H1 (cell line): ENCODE measurements around the gene RFNG. TPM values are rescaled to one million over a fixed set of nuclear protein-coding genes. Genes with fewer than 3 reads are reported as not detected.

ENCODE experiments used
- CTCF ChIA-PET: fragments of 300-600 bp; sonication (Branson Sonifier 250); formaldehyde crosslinking; loops from one replicate; lab custom pipeline; 2021; ENCODE audit not compliant: partially characterized antibody; lab: Charles Lee
- POLR2A ChIA-PET: fragments of 300-600 bp; sonication (Branson Sonifier 250); formaldehyde crosslinking; loops from one replicate; lab custom pipeline; 2021; ENCODE audit warnings: inconsistent platforms; ENCODE audit not compliant: partially characterized antibody; lab: Charles Lee
- DNase-seq, 2 experiments: peaks; one replicate each; pipeline versions ENCODE4 v3.0.0 to v3.0.0-alpha.2; 2010 to 2022; ENCODE audit warnings: low spot score in 2 of 2, low read depth in 1 of 2, mixed read lengths in 1 of 2
- FAIRE-seq: peaks from 2 replicates; lab custom pipeline; 2011; peaks lifted over from hg19 to GRCh38; lab: Jason Lieb, UNC
- H2AFZ ChIP-seq: 2 replicates; pipeline ENCODE4 v1.8.1; 2012; ENCODE audit warnings: low read length, inconsistent platforms
- H2AK5ac ChIP-seq: 2 replicates; pipeline ENCODE4 v1.6.1; 2013; ENCODE audit warnings: low read depth, low read length
- H2BK120ac ChIP-seq: replicated peaks from 2 replicates; pipeline ENCODE3; 2013; ENCODE audit warnings: low read depth, low read length, inconsistent platforms
- H2BK12ac ChIP-seq: 2 replicates; pipeline ENCODE4 v1.6.1; 2013; ENCODE audit warnings: low read depth, low read length
- H2BK15ac ChIP-seq: 2 replicates; pipeline ENCODE4 v1.6.1; 2013; ENCODE audit warnings: low read length
- H2BK20ac ChIP-seq: 2 replicates; pipeline ENCODE4 v1.6.1; 2013; ENCODE audit warnings: low read length
- H2BK5ac ChIP-seq: 2 replicates; pipeline ENCODE4 v1.6.1; 2013; ENCODE audit warnings: low read depth, low read length
- H3K14ac ChIP-seq: 2 replicates; pipeline ENCODE4 v1.6.1; 2013; ENCODE audit warnings: inconsistent platforms; ENCODE audit not compliant: insufficient read length
- H3K18ac ChIP-seq: 2 replicates; pipeline ENCODE4 v1.6.1; 2013; ENCODE audit warnings: low read length; ENCODE audit errors: extremely low read depth
- H3K23ac ChIP-seq: 2 replicates; pipeline ENCODE4 v1.6.1; 2013; ENCODE audit warnings: inconsistent platforms; ENCODE audit not compliant: insufficient read length
- H3K23me2 ChIP-seq: 2 replicates; pipeline ENCODE4 v1.6.1; 2013; ENCODE audit warnings: low read depth, low read length
- H3K27ac ChIP-seq: 2 replicates; pipeline ENCODE4 v1.6.1; 2011; ENCODE audit warnings: low read depth, low read length, inconsistent platforms
- H3K27me3 ChIP-seq, 4 experiments: replicated peaks in 1 of 4; 1 replicate in 1 of 4; 2 replicates in 3 of 4; pipeline versions ENCODE4 v1.6.1 to v1.8.1; 2011 to 2013; ENCODE audit warnings: low read length in 3 of 4, mild to moderate bottlenecking in 3 of 4, inconsistent platforms in 2 of 4, mixed read lengths in 2 of 4, moderate library complexity in 1 of 4; ENCODE audit not compliant: control insufficient read depth in 3 of 4, insufficient read depth in 3 of 4; ENCODE audit errors: extremely low read depth in 1 of 4
- H3K36me3 ChIP-seq, 4 experiments: 2 replicates each; pipeline versions ENCODE4 v1.6.1 to v1.8.1; 2011 to 2013; ENCODE audit warnings: mild to moderate bottlenecking in 4 of 4, low read length in 3 of 4, moderate library complexity in 2 of 4, control low read depth in 1 of 4, inconsistent platforms in 1 of 4; ENCODE audit not compliant: insufficient read depth in 4 of 4, control insufficient read depth in 2 of 4
- H3K4ac ChIP-seq: replicated peaks from 2 replicates; pipeline ENCODE3; 2013; ENCODE audit warnings: low read length, low read depth, mixed read lengths, inconsistent platforms; ENCODE audit not compliant: insufficient read length
- H3K4me1 ChIP-seq, 4 experiments: replicated peaks in 1 of 4; 1 replicate in 1 of 4; 2 replicates in 3 of 4; pipeline versions ENCODE4 v1.6.1 to v1.8.1; 2011 to 2013; ENCODE audit warnings: low read length in 3 of 4, inconsistent platforms in 2 of 4, mixed read lengths in 1 of 4; ENCODE audit not compliant: insufficient read depth in 4 of 4, control insufficient read depth in 3 of 4
- H3K4me2 ChIP-seq, 2 experiments: 2 replicates each; pipeline versions ENCODE4 v1.6.1 to v1.8.1; 2011 to 2013; ENCODE audit warnings: low read depth in 2 of 2, low read length in 2 of 2, control low read depth in 1 of 2, inconsistent platforms in 1 of 2, mild to moderate bottlenecking in 1 of 2; ENCODE audit not compliant: insufficient read depth in 1 of 2
- H3K4me3 ChIP-seq, 4 experiments: fragments of 200-600, 300-600 bp in 1 of 4; sonication (generic), shearing (Covaris generic), sonication (Bioruptor Twin) in 1 of 4; 2 replicates each; pipeline versions ENCODE4 v1.5.1 to v1.8.1; 2011 to 2016; ENCODE audit warnings: low read length in 4 of 4, low read depth in 3 of 4, control low read depth in 2 of 4, inconsistent platforms in 2 of 4, mild to moderate bottlenecking in 2 of 4, mixed read lengths in 1 of 4, moderate library complexity in 1 of 4; ENCODE audit not compliant: insufficient read depth in 2 of 4; ENCODE audit errors: extremely low read depth in 1 of 4
- H3K56ac ChIP-seq: replicated peaks from 2 replicates; pipeline ENCODE3; 2013; ENCODE audit warnings: low read depth, mild to moderate bottlenecking, mixed read lengths, low read length, inconsistent platforms; ENCODE audit not compliant: insufficient read length
- H3K79me1 ChIP-seq: 2 replicates; pipeline ENCODE4 v1.6.1; 2013; ENCODE audit warnings: low read depth, low read length, control low read depth
- H3K79me2 ChIP-seq, 2 experiments: 2 replicates each; pipeline versions ENCODE4 v1.6.1 to v1.8.1; 2012 to 2013; ENCODE audit warnings: low read length in 2 of 2, mild to moderate bottlenecking in 2 of 2, inconsistent platforms in 1 of 2; ENCODE audit not compliant: insufficient read depth in 2 of 2, control insufficient read depth in 1 of 2
- H3K9ac ChIP-seq, 4 experiments: replicated peaks in 1 of 4; 1 replicate in 1 of 4; 2 replicates in 3 of 4; pipeline versions ENCODE4 v1.6.1 to v1.8.1; 2011 to 2013; ENCODE audit warnings: low read depth in 3 of 4, low read length in 3 of 4, control low read depth in 2 of 4, mild to moderate bottlenecking in 2 of 4, moderate library complexity in 2 of 4, inconsistent platforms in 1 of 4; ENCODE audit errors: extremely low read depth in 1 of 4
- H3K9me3 ChIP-seq, 2 experiments: 2 replicates each; pipeline versions ENCODE4 v1.6.1 to v1.8.1; 2012 to 2013; ENCODE audit warnings: mild to moderate bottlenecking in 2 of 2, moderate library complexity in 2 of 2, control low read depth in 1 of 2, inconsistent platforms in 1 of 2, low read depth in 1 of 2, low read length in 1 of 2, mixed read lengths in 1 of 2; ENCODE audit not compliant: insufficient read depth in 2 of 2
- H4K20me1 ChIP-seq, 2 experiments: replicated peaks in 1 of 2; 2 replicates each; pipeline versions ENCODE3 to v1.8.1; 2011 to 2013; ENCODE audit warnings: inconsistent platforms in 2 of 2, low read length in 2 of 2, mild to moderate bottlenecking in 1 of 2; ENCODE audit not compliant: insufficient read depth in 2 of 2, control insufficient read depth in 1 of 2
- H4K5ac ChIP-seq: 2 replicates; pipeline ENCODE4 v1.6.1; 2013; ENCODE audit warnings: low read length, low read depth, mixed read lengths, inconsistent platforms; ENCODE audit not compliant: insufficient read length
- H4K8ac ChIP-seq: 2 replicates; pipeline ENCODE4 v1.8.0; 2013; ENCODE audit warnings: mild to moderate bottlenecking, moderate library complexity, low read length, inconsistent platforms; ENCODE audit not compliant: insufficient read depth; ENCODE audit errors: extremely low read depth
- H4K91ac ChIP-seq: replicated peaks from 2 replicates; pipeline ENCODE3; 2013; ENCODE audit warnings: low read length, mixed read lengths, inconsistent platforms; ENCODE audit not compliant: insufficient read length
- E2F6 ChIP-seq: IDR thresholded peaks from 2 replicates; pipeline ENCODE4 v1.6.1; 2012; ENCODE audit warnings: inconsistent platforms
- TAF1 ChIP-seq: IDR thresholded peaks from 2 replicates; pipeline ENCODE4 v1.6.1; 2011; ENCODE audit warnings: mild to moderate bottlenecking, low read depth, low read length
- TCF12 ChIP-seq: IDR thresholded peaks from 2 replicates; pipeline ENCODE4 v1.6.1; 2011; ENCODE audit warnings: low read depth, mild to moderate bottlenecking, low read length
- WGBS, 2 experiments: shearing (Covaris generic) in 1 of 2; methylation state at CpG; one replicate each; pipeline versions ENCODE4 v1.1.6 to v1.1.7; 2013 to 2015; ENCODE audit warnings: low lambda C conversion rate in 2 of 2, mixed read lengths in 2 of 2, inconsistent platforms in 1 of 2, low coverage in 1 of 2, missing lambda C conversion rate in 1 of 2; ENCODE audit not compliant: insufficient replicate concordance in 2 of 2, insufficient coverage in 1 of 2, insufficient read length in 1 of 2; ENCODE audit errors: extremely low coverage in 1 of 2, missing lambda C conversion rate in 1 of 2; 5-methylcytosine and 5-hydroxymethylcytosine counted together
- polyA plus RNA-seq, 7 experiments: library from polyadenylated mRNA; depleted of rRNA in 3 of 7; stranded (reverse) in 5 of 7; unstranded in 2 of 7; fragments of >200 nt in 5 of 7; fragments of 200-250 nt in 2 of 7; gene quantifications; 1 replicate in 5 of 7; 2 replicates in 1 of 7; 4 replicates in 1 of 7; pipeline versions ENCODE4 v1.2.1 to v1.2.3, GENCODE V29; 2011 to 2013; ENCODE audit warnings: missing spikeins in 2 of 7, mixed read lengths in 2 of 7
- total RNA-seq: library from RNA; stranded (reverse); fragmentation: NEBNext Ultra II Directional; extraction: Animal tissue kit (Norgen Biotek cat#: 25700); gene quantifications from 2 replicates; pipeline ENCODE4 v1.2.1, GENCODE V29; 2021

The RFNG gene
- total and polyA plus RNA-seq, 2 of the 8 experiments (the other 6 are each of a cell fraction or from before 2014, with no cell fraction given) = 26.7 to 28.4 TPM

DNA sequence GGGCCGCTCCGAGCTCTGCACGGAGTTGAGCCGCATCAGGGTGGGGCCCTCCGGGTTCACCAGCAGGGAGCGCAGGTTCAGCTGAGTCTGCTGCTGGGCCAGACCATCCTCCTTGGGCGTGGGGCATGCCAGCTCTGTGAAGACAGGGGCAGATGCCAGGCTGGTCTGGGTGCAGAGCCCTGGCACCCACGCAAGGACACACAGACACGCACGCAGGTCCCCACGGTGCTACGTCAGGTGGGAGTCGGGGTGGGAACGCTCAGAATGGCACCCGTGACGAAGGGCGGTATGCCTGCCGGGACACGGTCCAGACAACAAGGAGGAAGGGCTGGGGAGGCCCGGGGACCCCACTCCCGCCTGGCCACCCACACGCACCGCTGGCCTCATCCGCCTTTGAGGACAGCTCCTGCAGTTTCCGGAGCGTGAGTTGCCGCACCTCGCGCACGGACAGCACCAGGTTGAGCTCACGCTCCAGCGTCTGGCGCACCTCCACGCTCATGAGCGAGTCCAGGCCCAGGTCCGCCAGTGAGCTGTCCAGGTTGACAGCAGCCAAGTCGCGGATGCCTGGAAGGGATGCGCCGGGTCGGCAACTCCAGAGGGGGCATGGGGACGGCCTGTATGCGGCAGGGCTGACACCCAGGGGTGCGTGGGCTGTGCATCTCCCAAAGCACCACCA is 29.3 kb upstream of the RFNG start:
- H2BK12ac ChIP-seq = no peak overlapping the region
- H3K4me1 ChIP-seq = no peaks in the 10 kb centered on the region
- no peak overlapping the region for H2AFZ ChIP-seq
- no peak overlapping the region for H3K56ac ChIP-seq
- H4K20me1 ChIP-seq = peaks cover 28 to 55% of the 10 kb centered on the region in 2 experiments
- H3K9me3 ChIP-seq = no peaks in the 10 kb centered on the region
- H2AK5ac ChIP-seq = no peak overlapping the region
- H3K4me2 ChIP-seq = no peak overlapping the region
- H3K27me3 ChIP-seq = no peaks in the 10 kb centered on the region
- POLR2A ChIA-PET = interaction anchor here (0.6 to 12.5 kb wide), 11 partner anchors 8 to 36 kb away, joined by 3 to 105 read pairs (median 5); partner anchors contain the start of genes DUS1L and FASN
- no peaks in the 10 kb centered on the region for H3K23me2 ChIP-seq
- peaks cover 51 to 82% (median 67%) of the 10 kb centered on the region in 4 experiments for H3K36me3 ChIP-seq
- H3K79me2 ChIP-seq = no peaks in the 10 kb centered on the region
- H3K27ac ChIP-seq = no peak overlapping the region
- H3K79me1 ChIP-seq = peaks cover 7% of the 10 kb centered on the region
- no peak for DNase-seq
- H3K9ac ChIP-seq = no peak overlapping the region
- no peak overlapping the region for H2BK15ac ChIP-seq
- H3K14ac ChIP-seq = no peak overlapping the region
- 96% methylated on average over 44 of the region's 44 CpGs; no CpG with 5 or more reads in 1 of the 2 experiments for WGBS, 2 experiments
- H4K8ac ChIP-seq = no peak overlapping the region
- H4K91ac ChIP-seq = no peak overlapping the region
- FAIRE-seq = no peak
- H2BK5ac ChIP-seq = no peak overlapping the region
- no peak overlapping the region for H2BK120ac ChIP-seq
- TF ChIP-seq TCF12 (no peak), E2F6 (no peak), TAF1 (no peak)
- H3K18ac ChIP-seq = no peak overlapping the region
- no peak overlapping the region for H2BK20ac ChIP-seq
- no peak overlapping the region for H3K23ac ChIP-seq
- H3K4me3 ChIP-seq = no peak overlapping the region
- CTCF ChIA-PET = interaction anchor here (0.6 to 2.9 kb wide), 7 partner anchors 14 to 432 kb away, joined by 3 to 13 read pairs (median 4); no protein-coding TSS in a partner anchor
- H4K5ac ChIP-seq = no peak overlapping the region
- no peak overlapping the region for H3K4ac ChIP-seq
